SK-N-SH treated with all-trans-retinoic acid at 6 μM for 48 hours (cell line): ENCODE results near the gene CEP63.

Experiments used
- ATAC-seq: fragments of 200-7000 bp; cut with Tn5 transposase; 3 replicates; pipeline ENCODE4 v1.9.1; 2020; ENCODE audit warnings: mild to moderate bottlenecking, moderate library complexity
- ARNTL ChIP-seq: fragments of 450-650 bp; formaldehyde crosslinking; IDR thresholded peaks from 2 replicates; pipeline ENCODE4 v1.5.0; 2020; ENCODE audit warnings: low read depth, mild to moderate bottlenecking, moderate library complexity, borderline replicate concordance
- BACH2 ChIP-seq: fragments of 250-450 bp; sonication (Bioruptor Pico); IDR thresholded peaks from 2 replicates; pipeline ENCODE4 v1.9.0; 2021; ENCODE audit warnings: mild to moderate bottlenecking, borderline replicate concordance
- CREB5 ChIP-seq: fragments of 250-450 bp; sonication (Bioruptor Pico); IDR thresholded peaks from 2 replicates; pipeline ENCODE4 v1.5.1; 2020; ENCODE audit warnings: low read depth, mild to moderate bottlenecking, moderate library complexity
- CSDC2 ChIP-seq: fragments of 250-450 bp; sonication (Bioruptor Pico); IDR thresholded peaks from 2 replicates; pipeline ENCODE4 v1.5.0; 2020; ENCODE audit warnings: mild to moderate bottlenecking, moderate library complexity
- CSRNP3 ChIP-seq: fragments of 250-450 bp; sonication (Bioruptor Pico); IDR thresholded peaks from 2 replicates; pipeline ENCODE4 v1.5.1; 2021; ENCODE audit warnings: mild to moderate bottlenecking, moderate library complexity
- ESRRG ChIP-seq: fragments of 250-450 bp; sonication (Bioruptor Pico); IDR thresholded peaks from 2 replicates; pipeline ENCODE4 v1.6.1; 2021; ENCODE audit warnings: mild to moderate bottlenecking
- OSR1 ChIP-seq: fragments of 250-450 bp; sonication (Bioruptor Pico); IDR thresholded peaks from 2 replicates; pipeline ENCODE4 v1.8.0; 2022; ENCODE audit warnings: moderate library complexity, mild to moderate bottlenecking, inconsistent platforms
- PATZ1 ChIP-seq: fragments of 250-450 bp; sonication (Bioruptor Pico); IDR thresholded peaks from 2 replicates; pipeline ENCODE4 v1.8.0; 2020; ENCODE audit warnings: mild to moderate bottlenecking, moderate library complexity, borderline replicate concordance
- POU6F1 ChIP-seq: fragments of 250-450 bp; sonication (Bioruptor Pico); IDR thresholded peaks from 2 replicates; pipeline ENCODE4 v1.8.0; 2021; ENCODE audit warnings: low read depth, mild to moderate bottlenecking, moderate library complexity, borderline replicate concordance
- PPARA ChIP-seq: fragments of 250-450 bp; sonication (Bioruptor Pico); IDR thresholded peaks from 2 replicates; pipeline ENCODE4 v1.5.0; 2020; ENCODE audit warnings: mild to moderate bottlenecking, borderline replicate concordance
- RARB ChIP-seq: fragments of 250-450 bp; sonication (Bioruptor Pico); IDR thresholded peaks from 2 replicates; pipeline ENCODE4 v1.8.0; 2021; ENCODE audit warnings: mild to moderate bottlenecking, moderate library complexity
- TCF4 ChIP-seq: fragments of 250-450 bp; sonication (Bioruptor Pico); IDR thresholded peaks from 2 replicates; pipeline ENCODE4 v1.8.0; 2021; ENCODE audit warnings: mild to moderate bottlenecking, moderate library complexity, borderline replicate concordance
- TSHZ2 ChIP-seq: fragments of 250-450 bp; sonication (Bioruptor Pico); IDR thresholded peaks from 2 replicates; pipeline ENCODE4 v1.5.0; 2020; ENCODE audit warnings: mild to moderate bottlenecking, moderate library complexity
- ZC3H10 ChIP-seq: fragments of 250-450 bp; sonication (Bioruptor Pico); IDR thresholded peaks from 2 replicates; pipeline ENCODE4 v1.5.1; 2021; ENCODE audit warnings: mild to moderate bottlenecking, moderate library complexity
- ZFP3 ChIP-seq: fragments of 250-450 bp; sonication (Bioruptor Pico); IDR thresholded peaks from 2 replicates; pipeline ENCODE4 v1.5.0; 2020; ENCODE audit warnings: mild to moderate bottlenecking, moderate library complexity
- ZFP30 ChIP-seq: fragments of 450-650 bp; formaldehyde crosslinking; IDR thresholded peaks from 2 replicates; pipeline ENCODE4 v1.5.0; 2022; ENCODE audit warnings: mild to moderate bottlenecking, moderate library complexity
- ZNF565 ChIP-seq: fragments of 450-650 bp; formaldehyde crosslinking; conservative IDR thresholded peaks from 2 replicates; pipeline ENCODE4 v1.5.0; 2020; ENCODE audit warnings: low read depth, mild to moderate bottlenecking, moderate library complexity
- ZNF70 ChIP-seq: fragments of 450-650 bp; formaldehyde crosslinking; IDR thresholded peaks from 2 replicates; pipeline ENCODE4 v1.5.0; 2020; ENCODE audit warnings: mild to moderate bottlenecking, moderate library complexity
- ZNF8 ChIP-seq: fragments of 450-650 bp; formaldehyde crosslinking; IDR thresholded peaks from 2 replicates; pipeline ENCODE4 v1.5.0; 2020; ENCODE audit warnings: mild to moderate bottlenecking, moderate library complexity

CEP63 gene

GRCh38 chr3:134617608-134618477 lies 132.0 kb downstream of the CEP63 start:
- no peak for TF ChIP-seq RARB (CRISPR knock-in tag)
- no peak for TF ChIP-seq ARNTL (CRISPR knock-in tag)
- no peak for TF ChIP-seq ZNF8 (CRISPR knock-in tag)
- no peak for TF ChIP-seq PPARA
- no peak for TF ChIP-seq TSHZ2 (CRISPR knock-in tag)
- no peak for TF ChIP-seq CSDC2 (CRISPR knock-in tag)
- no peak for TF ChIP-seq ZC3H10 (CRISPR knock-in tag)
- no peak for TF ChIP-seq PATZ1
- no peak for TF ChIP-seq OSR1
- no peak for TF ChIP-seq ZNF70
- no peak for TF ChIP-seq POU6F1
- no peak for TF ChIP-seq TCF4
- TF ChIP-seq CSRNP3: no peak
- TF ChIP-seq BACH2: no peak
- no peak for TF ChIP-seq CREB5 (CRISPR knock-in tag)
- no peak for TF ChIP-seq ZFP3 (CRISPR knock-in tag)
- TF ChIP-seq ZFP30: no peak
- no peak for TF ChIP-seq ESRRG (CRISPR knock-in tag)
- no peak for TF ChIP-seq ZNF565 (CRISPR knock-in tag)
- no peak for ATAC-seq

- no peak for ATAC-seq
- TF ChIP-seq RARB (CRISPR knock-in tag): no peak
- no peak for TF ChIP-seq ZFP30
- TF ChIP-seq TSHZ2 (CRISPR knock-in tag): no peak
- TF ChIP-seq OSR1: no peak
Observed at GRCh38 chr3:134618478-134619300, 132.8 kb downstream of the CEP63 start.
